Activated T-helper 2 cell treated with anti-CD3 and anti-CD28 coated beads, Interferon-gamma antibody, Interleukin-2, Interleukin-4, amounts not matched to agents 10 μg/mL and 5 μg/mL and 100 μg/mL, durations not matched to agents 14 hours and 24 hours and 36 hours (primary cell): Measurements from ENCODE around the gene PLEKHM3. TPM values are rescaled to one million over a fixed set of nuclear protein-coding genes. Genes with fewer than 3 reads are reported as not detected.

ENCODE experiments used
- DNase-seq: peaks from one replicate; pipeline ENCODE4 v3.0.0; 2021; ENCODE audit warnings: low spot score
- H3K27ac Mint-ChIP-seq: one replicate; pipeline ENCODE4 v1.8.0; 2021; ENCODE audit warnings: mixed read lengths
- H3K27me3 Mint-ChIP-seq: one replicate; pipeline ENCODE4 v1.8.0; 2021; ENCODE audit warnings: low read depth, mixed read lengths
- H3K36me3 Mint-ChIP-seq: one replicate; pipeline ENCODE4 v1.8.0; 2021; ENCODE audit warnings: low read depth, mixed read lengths
- H3K4me1 Mint-ChIP-seq: one replicate; pipeline ENCODE4 v1.8.0; 2021; ENCODE audit warnings: low read depth, mixed read lengths
- H3K4me3 Mint-ChIP-seq: one replicate; pipeline ENCODE4 v1.8.0; 2021; ENCODE audit warnings: low read depth, mild to moderate bottlenecking, moderate library complexity, mixed read lengths
- H3K9me3 Mint-ChIP-seq: one replicate; pipeline ENCODE4 v1.8.0; 2021; ENCODE audit warnings: mixed read lengths
- intact Hi-C: fragments of 100-400 bp; cut with micrococcal nuclease; formaldehyde crosslinking; loops from one replicate; pipeline ENCODE4 v1.15.1; 2023
- total RNA-seq: library from RNA; stranded (reverse); gene quantifications from 2 replicates; pipeline ENCODE4 v1.2.3, GENCODE V29; 2022

PLEKHM3 gene
- total RNA-seq, 1 donor from 2014 or later: 7.1 TPM

DNA sequence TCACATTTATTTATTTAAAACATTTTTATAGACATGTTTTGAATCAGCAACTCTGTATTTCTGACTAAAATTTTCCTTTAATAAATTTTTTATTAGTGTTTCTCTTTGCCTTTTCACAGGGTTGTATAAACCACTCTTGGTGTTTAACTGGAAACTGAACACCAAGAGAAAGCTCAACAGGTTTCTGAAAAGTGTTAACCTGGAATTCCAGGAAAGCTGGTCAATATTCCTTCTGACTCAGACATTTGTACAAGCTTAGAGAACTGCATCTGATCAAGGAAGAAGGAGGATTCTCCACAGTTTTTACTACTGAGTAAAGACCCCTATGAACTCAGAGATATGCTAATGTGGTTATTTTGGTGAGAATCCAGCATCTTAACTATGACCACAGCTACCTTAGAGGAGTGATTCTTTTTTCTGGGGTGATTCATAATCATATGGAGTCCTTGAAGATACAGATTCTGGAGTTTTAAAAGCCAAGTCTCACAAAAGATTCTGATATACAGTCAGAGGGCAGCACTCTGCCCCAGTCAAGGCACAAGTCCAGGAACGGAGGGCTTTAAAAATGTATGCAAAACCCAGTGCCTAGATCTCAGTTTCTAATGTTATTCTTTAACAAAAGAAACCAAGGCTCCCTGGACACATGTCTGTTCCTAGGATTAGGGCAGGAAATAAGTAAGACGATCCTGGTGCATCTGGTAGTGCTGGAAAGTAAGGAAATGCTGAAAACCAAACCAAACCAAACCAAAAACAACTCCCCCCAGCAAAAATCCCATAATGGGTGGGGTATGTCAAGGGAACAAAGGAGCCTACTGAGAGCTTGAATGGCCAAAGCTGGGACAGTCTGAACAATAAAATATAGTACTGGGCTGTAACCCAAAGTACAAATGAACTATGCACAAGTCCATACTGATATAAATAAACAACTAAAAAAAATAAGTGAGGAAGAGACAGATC, 170.6 kb downstream of the PLEKHM3 start:
- no peak for DNase-seq
- Mint-ChIP-seq H3K36me3 (no peaks in the 10 kb centered on the region), H3K4me1 (no peaks in the 10 kb centered on the region), H3K27me3 (no peaks in the 10 kb centered on the region), H3K27ac (no peak overlapping the region), H3K4me3 (no peak overlapping the region), H3K9me3 (no peaks in the 10 kb centered on the region)
- intact Hi-C loops: no loop called here

DNA sequence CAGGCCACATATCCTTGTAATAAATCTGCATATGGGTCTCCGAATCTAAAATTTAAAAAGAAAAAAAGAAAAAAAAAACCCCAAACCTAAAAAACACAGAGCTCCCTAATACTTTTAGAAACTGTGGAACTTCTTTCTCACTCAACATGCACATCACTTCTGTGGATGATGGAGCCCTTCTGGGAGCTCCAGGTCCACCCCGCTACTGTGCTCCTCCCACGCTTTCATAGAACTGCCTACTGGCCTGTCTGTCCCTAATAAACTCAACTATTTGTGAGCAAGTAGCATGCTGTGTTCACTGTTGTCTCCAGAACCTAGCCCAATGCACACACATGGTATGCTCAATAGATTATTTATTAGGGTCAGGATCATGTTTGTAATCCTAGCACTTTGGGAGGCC, 172.5 kb downstream of the PLEKHM3 start:
- Mint-ChIP-seq H3K36me3 (no peaks in the 10 kb centered on the region), H3K27ac (no peak overlapping the region), H3K4me3 (no peak overlapping the region), H3K27me3 (no peaks in the 10 kb centered on the region), H3K4me1 (peaks cover 1% of the 10 kb centered on the region), H3K9me3 (no peaks in the 10 kb centered on the region)
- DNase-seq: no peak
- intact Hi-C loops: no loop called here

DNA sequence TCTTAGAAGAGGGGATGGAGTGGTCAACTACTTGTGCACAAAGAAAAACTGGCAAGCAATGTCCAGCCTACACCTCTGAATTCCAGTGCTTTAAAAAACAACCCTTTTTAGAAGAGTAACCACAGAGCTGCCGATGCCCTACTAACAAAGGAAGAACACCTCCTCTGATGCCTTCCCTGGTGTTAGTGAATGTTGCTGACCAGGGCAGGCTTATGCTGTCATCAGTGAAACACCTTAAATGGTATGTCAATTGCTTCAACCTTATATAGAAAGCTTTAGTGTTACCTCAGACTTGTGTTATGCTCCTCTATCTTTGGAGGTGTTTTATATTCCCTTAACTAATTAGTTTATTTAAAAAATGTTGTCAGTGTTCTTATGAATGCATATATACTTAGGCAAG, 175.9 kb downstream of the PLEKHM3 start:
- Mint-ChIP-seq H3K9me3 (no peaks in the 10 kb centered on the region), H3K27ac (no peak overlapping the region), H3K4me1 (peaks cover 7% of the 10 kb centered on the region), H3K27me3 (no peaks in the 10 kb centered on the region), H3K4me3 (no peak overlapping the region), H3K36me3 (no peaks in the 10 kb centered on the region)
- intact Hi-C loops: no loop called here
- DNase-seq: no peak

DNA sequence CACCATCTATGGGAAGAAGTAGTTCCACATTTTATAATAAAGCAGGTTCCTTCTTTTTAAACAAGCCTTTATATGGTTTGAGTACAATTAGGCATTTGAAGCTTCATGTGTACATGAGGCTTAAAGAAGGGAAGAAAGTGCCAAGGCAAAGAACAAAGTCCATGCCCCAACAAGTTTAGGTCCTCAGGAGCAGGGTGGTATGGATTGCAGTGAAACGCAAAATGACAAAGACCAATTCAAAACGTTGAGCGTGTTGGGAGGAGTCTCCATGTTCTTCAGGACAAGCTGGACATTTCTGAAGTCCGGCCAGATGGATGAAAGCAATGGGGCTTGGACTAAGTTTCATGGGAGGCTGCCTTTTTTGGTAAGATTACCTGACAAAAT, 176.8 kb downstream of the PLEKHM3 start:
- no peak for DNase-seq
- Mint-ChIP-seq H3K4me3 (no peak overlapping the region), H3K36me3 (no peaks in the 10 kb centered on the region), H3K4me1 (peaks cover 7% of the 10 kb centered on the region), H3K9me3 (no peaks in the 10 kb centered on the region), H3K27me3 (no peaks in the 10 kb centered on the region), H3K27ac (no peak overlapping the region)
- intact Hi-C loops: no loop called here

DNA sequence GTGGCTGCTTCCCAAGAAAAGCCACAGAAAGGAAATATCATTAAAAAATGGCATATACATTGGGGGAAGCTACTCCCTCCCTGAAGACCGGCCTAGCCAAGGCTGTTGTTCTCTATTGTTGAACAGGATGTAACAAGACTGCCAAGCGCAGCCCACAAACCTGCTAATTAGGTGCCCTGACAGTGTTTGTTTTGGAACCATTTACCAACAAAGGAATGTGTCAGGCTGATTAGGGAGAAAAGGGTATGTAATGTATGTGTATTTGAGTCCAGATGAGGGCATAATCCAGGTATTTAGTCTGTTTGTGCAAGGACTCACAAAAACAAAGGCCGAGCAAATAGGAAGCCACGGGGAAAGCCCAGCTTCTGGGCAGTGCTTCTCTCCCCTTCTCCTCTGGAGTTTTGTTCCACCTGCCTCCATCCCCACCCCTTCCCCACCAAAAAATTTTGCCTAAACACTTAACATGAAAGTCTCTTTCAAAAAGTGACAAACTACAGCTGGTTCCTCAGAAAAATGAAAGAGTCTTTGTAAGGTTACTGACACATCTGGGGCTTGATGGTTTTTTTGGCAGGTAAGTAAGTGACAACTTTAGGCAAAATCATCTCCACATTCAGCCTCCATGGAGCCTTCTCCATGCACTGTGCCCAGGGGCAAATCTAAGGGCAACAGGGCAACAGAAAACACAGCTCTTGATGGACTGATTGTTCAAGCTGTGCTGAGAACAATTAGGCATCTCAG, 177.4 kb downstream of the PLEKHM3 start:
- H3K27ac Mint-ChIP-seq: no peak overlapping the region
- H3K4me3 Mint-ChIP-seq: no peak overlapping the region
- no peaks in the 10 kb centered on the region for H3K36me3 Mint-ChIP-seq
- H3K4me1 Mint-ChIP-seq: peaks cover 7% of the 10 kb centered on the region
- no peak for DNase-seq
- H3K27me3 Mint-ChIP-seq: no peaks in the 10 kb centered on the region
- no peaks in the 10 kb centered on the region for H3K9me3 Mint-ChIP-seq
- intact Hi-C loops: no loop called here

DNA sequence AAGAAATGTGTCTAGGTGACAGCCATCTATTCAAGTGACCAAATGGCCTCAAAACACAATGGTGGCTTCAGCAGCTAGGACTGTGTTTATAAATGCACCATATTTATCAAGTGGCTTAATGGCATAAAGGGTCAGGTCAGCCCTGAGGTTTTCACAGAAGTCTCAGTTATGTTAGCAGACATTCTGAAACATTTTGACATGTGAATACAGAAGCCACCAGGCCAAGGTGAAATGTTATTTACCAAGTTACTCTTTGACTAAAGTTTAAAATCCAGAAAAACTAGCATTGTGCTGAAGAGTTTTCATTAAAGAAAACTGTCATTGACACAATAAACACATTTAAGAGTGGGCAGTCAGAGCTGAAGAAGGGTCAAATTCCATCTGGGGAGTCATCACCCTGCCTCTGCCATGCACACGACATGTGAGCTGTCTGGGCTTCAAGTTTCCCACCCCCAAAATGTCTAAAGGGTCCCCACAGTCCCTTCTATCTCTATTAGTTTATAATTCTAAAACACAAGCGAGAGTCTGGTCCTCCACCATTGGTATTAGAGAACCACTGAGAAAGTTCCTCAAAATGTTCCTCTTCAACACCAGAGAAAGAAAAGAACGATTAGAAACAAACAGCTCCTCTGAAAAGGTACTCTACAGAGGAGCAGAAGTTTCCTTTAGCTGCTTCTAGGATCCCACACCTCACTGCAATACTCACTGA, 178.1 kb downstream of the PLEKHM3 start:
- Mint-ChIP-seq H3K9me3 (no peaks in the 10 kb centered on the region), H3K27ac (no peak overlapping the region), H3K4me3 (no peak overlapping the region), H3K36me3 (no peaks in the 10 kb centered on the region), H3K27me3 (no peaks in the 10 kb centered on the region), H3K4me1 (peaks cover 7% of the 10 kb centered on the region)
- no peak for DNase-seq
- intact Hi-C loops: no loop called here

DNA sequence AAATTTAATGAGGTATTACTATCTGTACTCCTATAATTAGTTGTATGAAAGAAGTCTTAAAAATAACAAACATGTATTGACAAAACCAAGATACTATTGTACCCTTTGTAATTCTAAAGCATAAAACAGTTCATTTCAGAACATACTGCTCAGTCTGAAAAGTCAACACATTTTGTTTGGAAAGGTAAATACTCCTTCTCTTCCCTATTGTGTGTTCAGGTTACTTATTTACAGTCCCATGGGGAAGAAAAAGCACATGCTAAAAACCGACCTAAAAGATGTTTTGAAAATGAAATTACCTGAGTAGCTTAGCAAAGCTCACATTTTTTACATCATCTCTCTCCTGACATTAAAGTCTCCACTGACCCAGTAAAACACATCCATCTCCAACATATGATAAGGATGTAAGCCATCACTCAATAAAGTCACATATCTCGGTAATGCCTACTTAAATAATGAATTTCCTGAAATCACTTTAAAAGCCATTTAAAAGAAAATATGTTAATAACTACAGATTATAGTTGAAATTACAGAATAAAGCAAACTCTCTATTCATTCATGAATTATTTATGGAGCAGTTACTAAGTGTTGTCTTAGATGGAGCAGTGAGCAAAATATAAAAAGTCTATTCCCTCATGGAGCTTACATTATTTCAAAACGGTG, 180.0 kb downstream of the PLEKHM3 start:
- intact Hi-C loops: no loop called here
- Mint-ChIP-seq H3K4me3 (no peak overlapping the region), H3K36me3 (no peaks in the 10 kb centered on the region), H3K9me3 (no peaks in the 10 kb centered on the region), H3K27me3 (no peaks in the 10 kb centered on the region), H3K4me1 (peaks cover 7% of the 10 kb centered on the region), H3K27ac (no peak overlapping the region)
- DNase-seq: no peak

DNA sequence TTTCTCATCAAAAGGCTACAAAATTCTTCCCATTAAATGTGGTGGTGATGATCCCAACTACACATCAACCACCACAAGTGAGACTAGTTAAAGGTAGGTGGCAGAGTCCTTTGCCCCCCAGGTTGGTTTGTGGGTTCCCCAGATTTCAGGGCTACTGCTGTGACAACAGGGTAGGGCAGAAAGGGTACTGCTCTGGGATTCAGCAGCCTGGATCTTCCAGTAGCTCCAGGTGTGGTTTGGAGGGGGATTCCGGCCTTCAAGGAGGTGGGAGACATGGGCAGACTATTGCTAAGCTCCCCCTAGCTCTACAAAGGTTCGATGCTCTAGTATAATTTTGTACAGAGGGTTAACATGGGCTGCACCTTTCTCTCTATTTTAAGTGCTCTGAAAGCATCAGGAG, 180.7 kb downstream of the PLEKHM3 start:
- no peak overlapping the region for H3K4me3 Mint-ChIP-seq
- H3K4me1 Mint-ChIP-seq: peaks cover 7% of the 10 kb centered on the region
- H3K36me3 Mint-ChIP-seq: no peaks in the 10 kb centered on the region
- no peaks in the 10 kb centered on the region for H3K9me3 Mint-ChIP-seq
- no peak overlapping the region for H3K27ac Mint-ChIP-seq
- intact Hi-C loops: no loop called here
- no peak for DNase-seq
- H3K27me3 Mint-ChIP-seq: no peaks in the 10 kb centered on the region

DNA sequence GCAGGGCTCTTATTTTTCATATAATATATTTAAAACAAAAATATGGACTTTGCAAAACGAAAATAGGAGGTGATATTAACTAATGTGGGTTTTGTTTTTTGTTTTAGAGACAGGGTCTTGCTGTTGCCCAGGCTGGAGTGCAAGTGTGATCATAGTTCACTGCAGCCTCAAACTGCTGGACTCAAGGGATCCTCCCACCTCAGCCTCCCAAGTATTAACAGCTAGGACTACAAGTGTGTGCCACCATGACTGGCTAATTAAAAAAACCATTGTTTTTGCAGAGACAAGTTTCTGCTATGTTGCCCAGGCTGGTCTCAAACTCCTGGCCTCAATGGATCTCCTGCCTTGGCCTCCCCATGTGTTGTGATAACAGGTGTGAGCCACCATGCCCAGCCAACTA, 185.2 kb downstream of the PLEKHM3 start:
- H3K27me3 Mint-ChIP-seq: no peaks in the 10 kb centered on the region
- H3K4me3 Mint-ChIP-seq: no peak overlapping the region
- intact Hi-C loops: no loop called here
- H3K36me3 Mint-ChIP-seq: no peaks in the 10 kb centered on the region
- no peaks in the 10 kb centered on the region for H3K4me1 Mint-ChIP-seq
- H3K27ac Mint-ChIP-seq: no peak overlapping the region
- DNase-seq: no peak
- H3K9me3 Mint-ChIP-seq: no peaks in the 10 kb centered on the region

DNA sequence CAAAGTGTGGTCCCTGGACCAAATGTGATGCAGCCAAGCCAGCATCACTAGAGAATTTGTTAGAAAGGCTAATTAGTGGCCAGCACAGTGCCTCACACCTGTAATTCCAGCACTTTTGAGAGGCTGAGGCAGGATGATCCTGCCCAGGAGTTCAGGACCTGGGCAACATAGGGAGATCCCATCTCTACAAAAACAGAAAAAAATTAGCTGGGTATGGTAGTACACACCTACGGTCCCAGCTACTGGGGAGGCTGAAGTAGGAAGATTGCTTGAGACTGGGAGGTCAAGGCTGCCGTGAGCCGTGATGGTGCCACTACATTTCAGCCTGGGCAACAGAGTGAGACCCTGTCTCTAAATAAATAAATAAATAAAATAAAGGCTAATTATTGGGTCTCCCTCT, 185.8 kb downstream of the PLEKHM3 start:
- Mint-ChIP-seq H3K36me3 (no peaks in the 10 kb centered on the region), H3K27me3 (no peaks in the 10 kb centered on the region), H3K4me1 (no peaks in the 10 kb centered on the region), H3K9me3 (no peaks in the 10 kb centered on the region), H3K4me3 (no peak overlapping the region), H3K27ac (no peak overlapping the region)
- intact Hi-C loops: no loop called here
- no peak for DNase-seq

DNA sequence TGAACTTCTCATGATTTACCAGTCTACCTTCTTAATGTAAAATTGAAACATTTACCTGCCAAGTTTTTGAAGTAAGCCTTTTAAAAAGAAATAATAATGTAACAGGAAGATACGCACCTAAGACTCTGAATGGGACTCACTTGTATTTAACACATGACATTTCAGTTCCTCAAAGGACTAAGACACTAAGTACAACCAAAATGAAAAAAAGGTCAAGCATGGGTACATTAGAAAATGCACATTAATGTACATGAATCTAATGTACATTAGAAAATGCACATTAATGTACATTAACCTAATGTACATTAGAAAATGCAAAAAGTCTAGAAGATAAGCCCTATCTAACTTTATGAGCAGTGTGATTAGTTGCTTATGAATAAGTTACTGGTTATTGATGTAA, 186.3 kb downstream of the PLEKHM3 start:
- DNase-seq: no peak
- Mint-ChIP-seq H3K4me1 (no peaks in the 10 kb centered on the region), H3K27ac (no peak overlapping the region), H3K27me3 (no peaks in the 10 kb centered on the region), H3K4me3 (no peak overlapping the region), H3K9me3 (no peaks in the 10 kb centered on the region), H3K36me3 (no peaks in the 10 kb centered on the region)
- intact Hi-C loops: no loop called here

DNA sequence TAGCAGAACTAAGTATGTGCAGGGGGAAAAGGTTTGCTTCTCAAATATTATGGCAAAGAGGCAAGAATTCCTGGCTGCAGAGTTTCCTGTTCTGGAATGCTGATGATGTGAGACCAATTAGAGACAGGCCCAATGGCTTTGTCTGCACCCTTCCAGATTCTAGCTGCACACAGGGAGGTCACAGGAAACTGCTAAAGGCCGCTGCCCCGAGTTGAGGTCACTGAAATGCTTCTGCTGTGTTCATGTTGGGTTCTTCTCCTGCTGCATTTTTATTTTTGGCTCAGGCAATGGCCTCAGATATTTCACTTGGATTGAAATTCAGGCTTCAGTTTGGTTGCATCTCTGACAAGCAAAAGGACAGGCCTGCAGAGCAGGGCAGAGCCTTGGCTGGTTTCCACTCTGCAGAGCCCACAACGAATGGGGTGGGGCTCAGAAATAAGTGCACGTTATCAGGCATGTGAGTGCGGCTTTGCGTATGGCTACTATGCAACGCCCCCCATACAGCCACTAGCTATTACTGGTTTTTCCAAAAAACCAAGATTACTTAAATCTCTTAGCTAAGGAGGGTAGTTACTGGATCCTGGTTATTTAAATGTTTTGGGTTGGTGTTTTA, 188.7 kb downstream of the PLEKHM3 start:
- intact Hi-C loops: no loop called here

More for the DNA sequence above, 188.7 kb downstream of the PLEKHM3 start:
- no peak overlapping the region for H3K4me3 Mint-ChIP-seq
- no peak for DNase-seq
- no peaks in the 10 kb centered on the region for H3K27me3 Mint-ChIP-seq
- no peaks in the 10 kb centered on the region for H3K9me3 Mint-ChIP-seq
- H3K4me1 Mint-ChIP-seq: peaks cover 12% of the 10 kb centered on the region
- no peak overlapping the region for H3K27ac Mint-ChIP-seq
- H3K36me3 Mint-ChIP-seq: no peaks in the 10 kb centered on the region
